Myocyte (in vitro differentiated cells): ENCODE results near the gene SRRD. TPM values are rescaled to one million over a fixed set of nuclear protein-coding genes. Genes with fewer than 3 reads are reported as not detected.
"Not testable (repeated sequence)": the region's sequence is repeated elsewhere in the genome, so short reads cannot be mapped to it uniquely, and the experiment has no call there.

Source experiments
- DNase-seq: peaks from one replicate; pipeline ENCODE4 v3.0.0-alpha.2; 2012; ENCODE audit warnings: low read depth
- polyA plus RNA-seq: library from polyadenylated mRNA; unstranded; fragments of >200 nt; gene quantifications from one replicate; pipeline ENCODE4 v1.2.1, GENCODE V29; 2012; ENCODE audit warnings: missing spikeins
- total RNA-seq: library from RNA; depleted of rRNA; stranded (reverse); fragments of >200 nt; gene quantifications from 2 replicates; pipeline ENCODE4 v1.2.3, GENCODE V29; 2014

The SRRD gene, protein sequence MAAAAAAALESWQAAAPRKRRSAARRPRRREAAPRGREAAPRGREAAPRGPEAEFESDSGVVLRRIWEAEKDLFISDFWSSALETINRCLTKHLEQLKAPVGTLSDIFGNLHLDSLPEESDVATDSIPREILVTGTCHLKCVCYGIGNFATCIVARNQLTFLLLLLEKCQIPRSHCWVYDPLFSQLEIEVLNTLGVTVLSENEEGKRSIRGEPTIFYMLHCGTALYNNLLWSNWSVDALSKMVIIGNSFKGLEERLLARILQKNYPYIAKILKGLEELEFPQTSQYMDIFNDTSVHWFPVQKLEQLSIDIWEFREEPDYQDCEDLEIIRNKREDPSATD
- 7.3 and 23.8 TPM in 2 replicates for total RNA-seq
- polyA plus RNA-seq: 22.8 TPM

GRCh38 chr22:26483439-26484359 lies at the start of gene SRRD, which contains the start of gene HPS4:
Gene SRRD, plus strand, starts transcription at chr22:26483877. Its CDS starts 14 bp downstream, at chr22:26483891.
Gene HPS4, minus strand, starts transcription at chr22:26483783. Its CDS starts 2,021 bp downstream, at chr22:26481762.
- peak; percentile 89 for DNase-seq

DNA sequence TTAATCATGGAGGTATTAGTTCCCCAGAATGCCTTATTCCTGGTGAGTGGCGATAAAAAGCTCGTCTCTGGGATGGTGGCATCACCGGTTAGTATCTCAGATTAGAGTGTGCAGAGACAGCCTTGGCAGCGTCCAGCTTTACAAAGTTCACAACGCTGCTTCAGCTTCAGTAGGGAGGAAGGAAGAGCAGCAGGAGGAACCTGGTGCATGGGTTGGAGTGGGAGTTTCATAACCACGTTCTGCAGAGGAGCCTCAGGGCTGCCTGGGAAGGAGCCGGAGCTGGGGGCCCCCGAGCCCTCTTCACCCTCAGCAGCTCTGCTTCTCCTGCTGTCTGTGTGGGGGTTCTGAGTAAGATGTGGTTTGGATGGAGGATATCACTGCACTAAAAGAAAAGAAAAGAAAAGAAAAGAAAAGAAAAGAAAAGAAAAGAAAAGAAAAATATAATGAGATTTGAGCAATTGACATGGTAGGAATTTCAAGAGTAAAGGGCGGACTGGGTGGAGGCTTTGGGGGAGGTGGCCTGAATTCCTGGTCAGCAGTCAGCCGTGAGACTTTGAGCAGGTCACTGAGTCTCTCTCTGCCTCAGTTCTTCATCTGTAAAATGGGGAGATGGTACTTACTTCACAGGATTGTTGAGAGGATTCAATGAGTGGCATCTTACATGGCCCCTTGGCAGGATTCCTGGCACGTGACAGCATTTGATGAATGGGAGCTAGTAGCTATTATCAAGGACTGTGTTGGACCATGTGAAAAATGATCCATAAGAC lies 48.2 kb upstream of the SRRD start:
- DNase-seq: no peak

- no peak for DNase-seq
Measured at GRCh38 chr22:26436903-26437515, 46.7 kb upstream of the SRRD start.

GRCh38 chr22:26437694-26438392 lies 45.8 kb upstream of the SRRD start:
- DNase-seq: peak; percentile 13

DNA sequence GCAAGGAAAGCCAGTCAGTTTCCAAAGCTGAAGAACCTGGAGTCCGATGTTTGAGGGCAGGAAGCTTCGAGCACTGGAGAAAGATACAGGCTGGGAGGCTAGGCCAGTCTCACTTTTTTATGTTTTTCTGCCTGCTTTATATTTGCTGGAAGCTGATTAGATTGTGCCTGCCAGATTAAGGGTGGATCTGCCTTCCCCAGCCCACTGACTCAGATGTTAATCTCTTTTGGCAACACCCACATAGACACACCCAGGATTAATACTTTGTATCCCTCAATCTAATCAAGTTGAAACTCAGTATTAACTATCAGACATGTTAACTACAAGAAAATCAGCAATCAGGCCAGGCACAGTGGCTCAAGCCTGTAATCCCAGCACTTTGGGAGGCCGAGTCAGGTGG lies 44.9 kb upstream of the SRRD start:
- DNase-seq: not testable (repeated sequence)

- DNase-seq: no peak
Measured at GRCh38 chr22:26439559-26439958, 44.1 kb upstream of the SRRD start.

DNA sequence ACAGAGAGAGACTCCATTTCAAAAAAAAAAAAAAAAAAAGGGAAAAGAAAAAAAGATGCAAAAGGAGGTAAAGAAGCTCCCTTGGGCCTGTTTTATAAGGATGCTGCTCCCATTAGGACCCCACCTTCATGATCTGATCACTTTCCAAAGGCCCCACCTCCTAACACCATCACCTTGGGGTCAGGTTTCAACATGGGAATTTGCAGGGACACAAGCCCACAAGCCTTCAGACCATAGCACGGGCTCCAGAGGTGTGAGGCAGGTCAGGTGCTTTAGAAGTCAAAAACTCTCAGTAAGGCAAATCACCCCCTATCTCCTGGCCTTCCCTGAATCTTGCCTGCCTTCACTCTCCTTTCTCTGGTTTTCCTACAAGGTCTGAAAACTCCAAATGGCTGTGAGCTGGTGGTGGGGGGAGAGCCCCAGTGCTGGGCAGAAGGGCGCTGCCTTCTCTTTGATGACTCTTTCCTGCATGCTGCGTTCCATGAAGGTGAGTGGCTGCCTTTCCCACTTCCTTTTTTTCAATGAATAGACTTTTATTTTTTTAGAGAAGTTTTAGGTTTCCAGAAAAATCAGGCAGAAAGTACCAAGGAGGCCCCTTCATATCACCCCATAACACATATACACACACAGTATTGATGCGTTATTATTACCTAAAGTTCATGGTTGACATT lies 41.5 kb upstream of the SRRD start:
- no peak for DNase-seq

DNA sequence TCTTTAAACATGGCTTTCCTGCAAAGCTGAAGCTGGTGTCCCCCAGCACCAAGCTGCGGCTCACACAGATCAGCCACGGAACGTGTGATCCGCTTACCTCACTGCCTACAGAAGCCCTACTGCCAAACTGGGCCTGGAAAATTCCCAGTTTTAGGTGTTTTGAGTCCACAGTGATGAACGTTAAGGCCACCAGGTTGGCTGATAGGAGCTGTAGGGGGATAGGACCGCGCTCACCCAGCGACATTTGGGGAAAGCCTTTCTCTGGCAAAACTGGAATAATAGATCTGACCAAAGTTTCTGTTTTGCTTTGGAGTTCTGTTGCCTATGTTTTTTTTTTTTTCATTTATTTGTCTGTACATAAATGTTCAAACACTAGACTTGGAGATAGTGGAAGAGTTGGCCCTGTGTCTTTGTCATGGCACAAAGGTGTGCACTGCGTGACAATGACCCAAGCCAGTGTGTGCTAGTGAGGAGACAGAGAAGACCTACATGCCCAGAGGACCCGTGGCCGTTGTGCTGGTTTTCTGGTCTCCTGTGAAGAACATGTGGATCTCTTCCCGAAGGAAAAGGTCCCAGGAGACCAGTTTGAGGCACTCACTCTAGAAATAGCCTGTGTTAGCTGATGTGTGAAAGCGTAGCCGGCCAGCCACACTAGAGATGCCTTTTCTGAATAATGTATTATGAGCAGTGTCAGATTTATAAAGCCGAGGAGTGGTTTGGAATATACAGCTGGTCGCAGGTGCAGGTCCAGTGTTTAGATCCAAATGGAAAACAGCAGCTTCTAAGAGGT lies 39.6 kb upstream of the SRRD start:
- DNase-seq: no peak

GRCh38 chr22:26444777-26445176 lies 38.9 kb upstream of the SRRD start:
- no peak for DNase-seq

- peak; percentile 32 for DNase-seq
Measured at GRCh38 chr22:26445577-26446275, 38.0 kb upstream of the SRRD start.

DNA sequence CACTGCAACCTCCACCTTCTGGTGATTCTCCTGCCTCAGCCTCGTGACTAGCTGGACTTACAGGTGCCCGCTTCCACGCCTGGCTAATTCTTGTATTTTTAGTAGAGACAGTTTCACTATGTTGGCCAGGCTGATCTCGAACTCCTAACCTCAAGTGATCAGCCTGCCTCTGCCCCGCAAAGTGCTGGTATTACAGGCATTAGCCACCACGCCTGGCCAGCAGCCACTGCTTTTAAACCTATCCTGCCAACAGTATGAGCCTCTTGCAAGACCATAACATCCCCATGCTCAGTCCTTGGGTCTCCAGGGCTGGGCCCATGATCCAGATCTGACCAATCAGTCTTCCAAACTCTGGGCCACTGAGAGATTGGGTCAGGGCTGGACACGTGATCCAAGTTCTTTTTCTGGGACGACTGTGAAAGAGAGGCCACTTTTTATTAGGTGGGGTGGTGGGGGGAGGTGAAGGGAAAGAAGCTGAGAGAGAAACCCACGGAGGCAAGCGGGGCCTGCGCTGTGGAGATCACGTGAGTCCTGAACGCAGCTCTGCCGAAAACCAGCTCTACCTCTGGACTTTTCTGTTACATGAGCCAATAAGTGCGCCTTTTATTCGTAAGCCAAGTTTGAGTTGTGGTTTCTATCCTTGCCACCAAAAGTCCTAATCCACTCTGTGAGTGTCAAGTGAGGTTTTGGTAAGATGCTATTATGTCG lies 36.7 kb upstream of the SRRD start:
- DNase-seq: no peak

DNA sequence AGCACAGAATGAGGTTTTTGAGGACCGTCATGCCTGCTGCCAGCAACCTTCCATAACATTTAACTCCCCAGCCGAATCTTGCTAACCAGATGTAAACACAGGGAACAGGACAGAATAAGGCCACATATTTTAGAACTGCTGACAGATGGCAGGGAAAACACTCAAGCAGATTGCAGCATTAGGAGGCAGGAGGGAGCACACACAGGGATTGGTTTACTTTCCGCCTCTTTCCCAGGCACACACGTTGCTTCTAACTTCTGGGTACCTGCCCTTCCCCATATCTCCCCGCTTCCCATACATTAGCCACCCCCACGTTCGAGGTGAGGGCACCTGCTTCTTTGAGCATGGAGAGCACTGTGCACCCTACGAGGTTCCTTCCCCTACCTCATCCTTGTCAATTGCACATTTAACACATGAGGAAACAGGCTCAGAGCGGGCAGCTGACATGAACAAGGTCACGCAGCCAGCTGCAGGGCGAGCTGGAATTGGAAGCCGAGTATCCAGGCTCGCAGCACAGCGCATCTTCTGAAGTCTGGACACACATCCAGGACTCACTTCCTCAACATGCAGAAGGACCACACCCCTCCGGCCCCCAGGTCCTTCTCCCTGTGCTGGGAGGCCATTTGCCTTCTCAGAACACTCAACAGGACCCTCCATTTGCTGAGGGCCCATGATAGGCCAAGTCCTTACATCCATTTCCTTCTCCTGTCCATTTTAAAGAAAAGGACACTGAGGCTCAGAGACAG lies 35.9 kb upstream of the SRRD start:
- DNase-seq: no peak

- no peak for DNase-seq
Measured at GRCh38 chr22:26448334-26448733, 35.3 kb upstream of the SRRD start.

GRCh38 chr22:26448941-26449340 lies 34.7 kb upstream of the SRRD start:
- DNase-seq: no peak

- no peak for DNase-seq
Measured at GRCh38 chr22:26450453-26451185, 33.1 kb upstream of the SRRD start.
